ENCODE results near the gene PDIA6. TPM values are rescaled to one million over a fixed set of nuclear protein-coding genes. Genes with fewer than 3 reads are reported as not detected.

Gene PDIA6
- total RNA-seq, 1 donor from 2014 or later: 582 TPM

DNA sequence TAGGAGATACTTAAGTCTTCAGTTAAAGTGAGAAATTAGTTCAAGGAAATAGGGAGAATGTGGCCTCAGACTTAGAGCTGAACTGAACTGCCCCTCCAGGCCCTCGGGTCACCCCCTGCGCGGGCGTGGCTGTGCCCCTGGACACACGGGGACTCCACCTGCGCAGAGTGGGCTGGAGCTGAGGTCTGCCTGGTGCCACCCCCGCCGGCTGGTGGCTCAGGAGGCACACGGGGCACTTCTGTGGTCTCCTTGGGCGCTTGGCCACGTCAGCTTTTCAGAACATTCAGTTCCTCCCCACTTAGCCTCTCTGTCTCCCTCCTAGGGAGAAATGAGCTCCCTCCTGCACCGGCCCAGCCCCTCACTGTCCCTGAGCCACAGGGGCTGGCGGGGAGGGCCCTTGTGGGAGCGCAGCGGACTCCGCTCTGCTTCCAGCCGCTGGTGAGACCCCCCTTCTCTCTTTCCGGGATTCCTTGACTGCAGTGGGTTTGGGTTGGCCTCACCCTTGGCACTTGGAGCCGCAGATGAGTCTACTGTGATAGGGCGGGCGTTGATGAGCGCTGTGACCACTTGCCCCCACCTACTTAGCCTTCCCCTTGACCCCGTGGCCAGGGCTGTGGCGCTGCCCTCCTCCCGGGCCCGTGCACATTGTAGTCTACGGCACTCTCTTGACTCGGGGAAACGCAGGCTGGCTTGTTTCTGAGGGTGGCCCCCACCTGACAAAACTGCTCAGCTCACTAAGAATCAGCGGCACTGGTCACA is 18.2 kb upstream of the PDIA6 start:
- Histone ChIP-seq H3K36me3 (ENCODE audit: control insufficient read depth, insufficient read depth, low read length) (no peaks in the 10 kb centered on the region), H3K4me3 (ENCODE audit: low read depth, low read length) (no peak overlapping the region), H3K27me3 (ENCODE audit: control insufficient read depth, insufficient read depth, low read length) (peaks cover 11% of the 10 kb centered on the region)
- no peak for FAIRE-seq
- no peak for DNase-seq (ENCODE audit: low read depth)
- TF ChIP-seq, protein P1, sequence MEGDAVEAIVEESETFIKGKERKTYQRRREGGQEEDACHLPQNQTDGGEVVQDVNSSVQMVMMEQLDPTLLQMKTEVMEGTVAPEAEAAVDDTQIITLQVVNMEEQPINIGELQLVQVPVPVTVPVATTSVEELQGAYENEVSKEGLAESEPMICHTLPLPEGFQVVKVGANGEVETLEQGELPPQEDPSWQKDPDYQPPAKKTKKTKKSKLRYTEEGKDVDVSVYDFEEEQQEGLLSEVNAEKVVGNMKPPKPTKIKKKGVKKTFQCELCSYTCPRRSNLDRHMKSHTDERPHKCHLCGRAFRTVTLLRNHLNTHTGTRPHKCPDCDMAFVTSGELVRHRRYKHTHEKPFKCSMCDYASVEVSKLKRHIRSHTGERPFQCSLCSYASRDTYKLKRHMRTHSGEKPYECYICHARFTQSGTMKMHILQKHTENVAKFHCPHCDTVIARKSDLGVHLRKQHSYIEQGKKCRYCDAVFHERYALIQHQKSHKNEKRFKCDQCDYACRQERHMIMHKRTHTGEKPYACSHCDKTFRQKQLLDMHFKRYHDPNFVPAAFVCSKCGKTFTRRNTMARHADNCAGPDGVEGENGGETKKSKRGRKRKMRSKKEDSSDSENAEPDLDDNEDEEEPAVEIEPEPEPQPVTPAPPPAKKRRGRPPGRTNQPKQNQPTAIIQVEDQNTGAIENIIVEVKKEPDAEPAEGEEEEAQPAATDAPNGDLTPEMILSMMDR (IDR thresholded peaks at IDR 0.05; ENCODE audit: insufficient read depth, low read length, severe bottlenecking): no peak

DNA sequence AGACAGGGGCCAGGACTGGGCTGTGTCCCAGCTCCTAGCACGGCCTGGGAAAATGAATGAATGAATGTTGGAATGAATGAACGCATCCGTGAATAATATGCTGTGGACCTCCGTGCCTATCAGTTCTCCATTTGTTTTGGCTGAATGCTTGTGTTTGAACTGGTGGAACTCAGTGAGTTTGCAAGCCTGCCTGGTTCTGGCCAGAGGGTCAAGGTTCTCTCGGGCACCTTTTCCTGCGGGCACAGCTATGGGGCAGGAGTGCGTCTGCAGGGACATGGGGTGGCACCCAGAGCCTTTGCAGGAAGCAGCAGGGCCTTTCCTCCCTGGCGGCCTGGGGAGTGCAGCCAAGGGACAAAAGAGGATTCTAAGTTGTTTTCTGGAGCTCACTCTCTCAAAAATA is 17.6 kb upstream of the PDIA6 start:
- Histone ChIP-seq H3K36me3 (ENCODE audit: control insufficient read depth, insufficient read depth, low read length) (no peaks in the 10 kb centered on the region), H3K27me3 (ENCODE audit: control insufficient read depth, insufficient read depth, low read length) (peaks cover 11% of the 10 kb centered on the region), H3K4me3 (ENCODE audit: low read depth, low read length) (no peak overlapping the region)
- FAIRE-seq (no peak), DNase-seq (ENCODE audit: low read depth) (no peak)
- TF ChIP-seq, protein P1 (IDR thresholded peaks at IDR 0.05; ENCODE audit: insufficient read depth, low read length, severe bottlenecking): no peak

DNA sequence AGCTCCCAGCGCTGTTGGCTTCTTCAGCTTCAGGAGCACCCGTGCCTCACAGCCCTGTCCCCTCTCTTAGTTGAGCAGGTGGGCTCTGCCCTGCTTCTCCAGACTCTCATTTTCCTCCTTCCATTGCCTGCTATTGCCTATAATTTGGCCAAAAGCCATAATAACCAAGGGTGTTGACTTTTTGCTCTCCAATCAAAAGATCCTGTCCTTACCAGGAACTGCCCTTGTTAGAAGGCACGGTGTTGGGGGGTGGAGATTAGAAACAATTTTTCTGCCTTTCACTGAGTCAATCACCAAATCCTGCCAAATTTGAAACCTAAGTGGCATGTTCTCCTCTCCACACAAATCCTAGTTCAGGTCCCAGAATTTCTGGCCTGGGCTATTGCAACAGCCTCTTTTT is 16.7 kb upstream of the PDIA6 start:
- DNase-seq (ENCODE audit: low read depth) (no peak), FAIRE-seq (no peak)
- no peaks in the 10 kb centered on the region for H3K36me3 ChIP-seq (ENCODE audit: control insufficient read depth, insufficient read depth, low read length)
- H3K27me3 ChIP-seq (ENCODE audit: control insufficient read depth, insufficient read depth, low read length): peaks cover 11% of the 10 kb centered on the region
- no peak overlapping the region for H3K4me3 ChIP-seq (ENCODE audit: low read depth, low read length)
- TF ChIP-seq, protein P1 (IDR thresholded peaks at IDR 0.05; ENCODE audit: insufficient read depth, low read length, severe bottlenecking): no peak

DNA sequence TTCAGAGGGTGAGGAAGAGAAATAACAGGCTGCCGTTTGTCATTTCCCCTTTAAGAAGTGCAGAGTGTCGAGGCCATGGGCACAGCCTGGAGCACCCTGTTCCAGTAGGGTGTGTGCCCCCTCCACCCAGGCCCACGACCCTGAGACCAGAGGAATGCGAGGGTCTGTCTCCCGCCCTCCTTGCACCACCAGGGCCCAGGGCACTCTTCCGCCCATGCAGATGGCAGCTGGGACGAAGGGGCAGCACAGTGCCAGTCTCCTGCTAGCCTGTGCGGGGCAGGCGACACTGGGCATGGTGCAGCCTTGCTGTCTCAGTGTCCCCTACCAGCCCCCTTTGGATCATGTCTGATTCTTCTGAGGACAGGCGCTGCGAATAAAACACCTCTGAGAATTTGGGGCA is 15.8 kb upstream of the PDIA6 start:
- H3K4me3 ChIP-seq (ENCODE audit: low read depth, low read length): no peak overlapping the region
- H3K36me3 ChIP-seq (ENCODE audit: control insufficient read depth, insufficient read depth, low read length): no peaks in the 10 kb centered on the region
- DNase-seq (ENCODE audit: low read depth) (no peak), FAIRE-seq (no peak)
- TF ChIP-seq, protein P1 (IDR thresholded peaks at IDR 0.05; ENCODE audit: insufficient read depth, low read length, severe bottlenecking): no peak
- H3K27me3 ChIP-seq (ENCODE audit: control insufficient read depth, insufficient read depth, low read length): peaks cover 13% of the 10 kb centered on the region

DNA sequence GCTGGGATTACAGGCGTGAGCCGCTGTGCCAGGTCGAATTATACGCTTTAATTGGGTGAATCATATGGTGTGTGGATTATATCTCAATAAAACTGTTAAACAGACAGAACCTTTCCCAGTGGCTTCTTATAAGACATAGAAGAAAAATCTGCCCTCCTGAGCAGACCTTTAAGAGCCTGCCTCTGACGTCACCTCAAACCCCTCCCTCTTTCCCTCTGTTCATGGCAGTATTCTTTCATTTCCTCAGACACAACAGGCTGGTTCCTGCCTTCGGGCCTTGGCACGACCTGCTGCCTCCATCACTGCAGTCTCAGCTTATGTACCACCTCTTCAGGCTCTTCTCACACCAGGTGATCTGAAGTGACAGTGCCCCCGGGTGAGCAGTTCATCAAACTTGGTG is 14.0 kb upstream of the PDIA6 start:
- Histone ChIP-seq H3K27me3 (ENCODE audit: control insufficient read depth, insufficient read depth, low read length) (peaks cover 10% of the 10 kb centered on the region), H3K4me3 (ENCODE audit: low read depth, low read length) (no peak overlapping the region), H3K36me3 (ENCODE audit: control insufficient read depth, insufficient read depth, low read length) (no peaks in the 10 kb centered on the region)
- FAIRE-seq (no peak), DNase-seq (ENCODE audit: low read depth) (no peak)
- TF ChIP-seq, protein P1 (IDR thresholded peaks at IDR 0.05; ENCODE audit: insufficient read depth, low read length, severe bottlenecking): no peak

DNA sequence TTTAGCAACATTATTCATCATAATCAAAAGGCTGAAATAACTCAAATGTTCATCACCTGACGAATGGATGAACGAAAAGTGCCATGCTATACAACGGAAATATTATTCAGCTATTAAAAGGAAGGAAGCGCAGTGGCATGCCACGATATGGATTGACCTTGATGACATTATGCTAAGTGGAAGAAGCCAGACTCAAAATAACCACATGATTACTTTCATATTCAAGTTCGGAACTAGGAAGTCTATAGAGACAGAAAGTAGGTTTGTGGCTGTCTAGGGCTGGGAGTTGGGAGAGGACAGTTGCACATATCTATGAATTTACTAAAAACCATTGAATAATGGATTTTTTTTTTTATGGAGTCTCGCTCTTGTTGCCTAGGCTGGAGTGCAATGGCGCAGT is 13.4 kb upstream of the PDIA6 start:
- no peak for DNase-seq (ENCODE audit: low read depth)
- Histone ChIP-seq H3K27me3 (ENCODE audit: control insufficient read depth, insufficient read depth, low read length) (peaks cover 7% of the 10 kb centered on the region), H3K4me3 (ENCODE audit: low read depth, low read length) (no peak overlapping the region), H3K36me3 (ENCODE audit: control insufficient read depth, insufficient read depth, low read length) (no peaks in the 10 kb centered on the region)
- TF ChIP-seq, protein P1 (IDR thresholded peaks at IDR 0.05; ENCODE audit: insufficient read depth, low read length, severe bottlenecking): no peak
- no peak for FAIRE-seq

Data from bronchial epithelial cell (primary cell).